ENCODE data around the gene MYO18A.

- TF ChIP-seq CTCF (optimal IDR thresholded peaks at IDR 0.05 in 1 of 3, IDR thresholded peaks at IDR 0.05 in 1 of 3, conservative IDR thresholded peaks at IDR 0.05 in 1 of 3; ENCODE audit: extremely low read depth in 1 of 3, insufficient read depth in 2 of 3, low read length in 3 of 3) (no peak), EZH2 (IDR thresholded peaks at IDR 0.05; ENCODE audit: low read length) (no peak)
Observed at GRCh38 chr17:29107084-29107483, 73.1 kb downstream of the MYO18A start.

All from keratinocyte (primary cell).